K562 (cell line): Measurements from ENCODE around the gene FSTL1. TPM values are rescaled to one million over a fixed set of nuclear protein-coding genes. Genes with fewer than 3 reads are reported as not detected.

ENCODE experiments used
- ATAC-seq: fragments of 200-7000 bp; cut with Tn5 transposase; 3 replicates; pipeline ENCODE4 v1.9.1; 2020; ENCODE audit warnings: moderate library complexity
- BruUV-seq: library from RNA; stranded (reverse); fragments of 400-500 nt; replicated peaks from 2 replicates; lab custom pipeline; 2021; lab: Mats Ljungman, UMichigan
- CTCF ChIA-PET: fragments of 300-600 bp; formaldehyde crosslinking; extraction: SDS; loops from one replicate; lab custom pipeline; 2021; ENCODE audit warnings: low intra/inter-chr PET ratio; lab: Yijun Ruan, JAX
- POLR2A ChIA-PET: fragments of 300-600, 350-650 bp; sonication (Branson Sonifier 250); formaldehyde crosslinking; extraction: SDS; loops from one replicate; lab custom pipeline; 2021; ENCODE audit warnings: antibody characterized with exemption, inconsistent platforms; lab: Yijun Ruan, JAX
- DNase-seq, 4 experiments: peaks; one replicate each; pipeline versions ENCODE4 v3.0.0 to v3.0.0-alpha.2; 2011 to 2018; ENCODE audit warnings: low spot score in 3 of 4, mixed read lengths in 3 of 4; ENCODE audit errors: extremely low read depth in 1 of 4
- FAIRE-seq: peaks from 2 replicates; lab custom pipeline; 2011; peaks lifted over from hg19 to GRCh38; lab: Jason Lieb, UNC
- H2AFZ ChIP-seq: 2 replicates; pipeline ENCODE4 v1.6.0; 2011; ENCODE audit warnings: low read depth, low read length, control low read depth, inconsistent platforms
- H3K27ac ChIP-seq: fragments of 200-600 bp; 3 replicates; pipeline ENCODE4 v1.8.0; 2011; ENCODE audit warnings: low read depth, mild to moderate bottlenecking, control low read depth, inconsistent platforms, low read length, moderate library complexity, mixed read lengths; ENCODE audit errors: extremely low read depth
- H3K27me3 ChIP-seq, 2 experiments: fragments of 300-600 bp in 1 of 2; 2 replicates in 1 of 2; 3 replicates in 1 of 2; pipeline versions ENCODE4 v1.6.0 to v1.8.0; 2011; ENCODE audit warnings: inconsistent platforms in 2 of 2, low read length in 2 of 2, mild to moderate bottlenecking in 1 of 2, mixed read lengths in 1 of 2, moderate library complexity in 1 of 2; ENCODE audit not compliant: control insufficient read depth in 2 of 2, insufficient read depth in 2 of 2
- H3K36me3 ChIP-seq: fragments of 300-600 bp; 3 replicates; pipeline ENCODE4 v1.8.0; 2011; ENCODE audit warnings: mild to moderate bottlenecking, low read length, inconsistent platforms; ENCODE audit not compliant: control insufficient read depth, insufficient read depth
- H3K4me1 ChIP-seq, 2 experiments: fragments of 200-600 bp in 1 of 2; replicated peaks in 1 of 2; 2 replicates in 1 of 2; 3 replicates in 1 of 2; pipeline versions ENCODE4 v1.5.1 to v1.8.0; 2011; ENCODE audit warnings: inconsistent platforms in 2 of 2, low read length in 2 of 2, mild to moderate bottlenecking in 1 of 2, mixed read lengths in 1 of 2, moderate library complexity in 1 of 2; ENCODE audit not compliant: control insufficient read depth in 2 of 2, insufficient read depth in 2 of 2
- H3K4me2 ChIP-seq: 2 replicates; pipeline ENCODE4 v1.6.1; 2011; ENCODE audit warnings: low read length, control low read depth, inconsistent platforms, mixed read lengths; ENCODE audit not compliant: insufficient read depth
- H3K4me3 ChIP-seq: fragments of 200-600 bp; sonication (generic), shearing (Covaris generic); 2 replicates; pipeline ENCODE4 v1.5.1; 2016; ENCODE audit warnings: control low read depth, inconsistent platforms
- H3K79me2 ChIP-seq: fragments of 200-600 bp; 3 replicates; pipeline ENCODE4 v1.8.0; 2011; ENCODE audit warnings: low read length, inconsistent platforms; ENCODE audit not compliant: control insufficient read depth, insufficient read depth
- H3K9ac ChIP-seq, 2 experiments: 2 replicates each; pipeline versions ENCODE4 v1.6.0 to v1.6.1; 2011; ENCODE audit warnings: low read depth in 2 of 2, low read length in 2 of 2, control low read depth in 1 of 2, inconsistent platforms in 1 of 2, mild to moderate bottlenecking in 1 of 2, mixed read lengths in 1 of 2; ENCODE audit not compliant: insufficient read depth in 1 of 2
- H3K9me1 ChIP-seq: one replicate; pipeline ENCODE4 v1.6.0; 2011; ENCODE audit warnings: inconsistent platforms, mild to moderate bottlenecking, low read length, moderate library complexity; ENCODE audit not compliant: control insufficient read depth, insufficient read depth
- H3K9me3 ChIP-seq: replicated peaks from 2 replicates; pipeline ENCODE4 v1.5.1; 2011; ENCODE audit warnings: low read depth, low read length, inconsistent platforms; ENCODE audit not compliant: control insufficient read depth, insufficient read depth
- H4K20me1 ChIP-seq: replicated peaks from 2 replicates; pipeline ENCODE4 v1.6.1; 2011; ENCODE audit warnings: low read length, inconsistent platforms, mixed read lengths; ENCODE audit not compliant: control insufficient read depth, insufficient read depth
- KLF13 ChIP-seq: fragments of 450-650 bp; IDR thresholded peaks from 2 replicates; pipeline ENCODE4 v1.6.1; 2016; ENCODE audit warnings: missing genetic modification characterization, low read depth, mild to moderate bottlenecking, missing compliant biosample characterization, moderate library complexity, borderline replicate concordance
- MAX ChIP-seq: sonication (generic); formaldehyde crosslinking; IDR thresholded peaks from 2 replicates; pipeline ENCODE4 v1.9.0; 2022; ENCODE audit warnings: mild to moderate bottlenecking, missing genetic modification reagents
- RAD51 ChIP-seq: fragments of 450-650 bp; IDR thresholded peaks from 2 replicates; pipeline ENCODE4 v1.7.1; 2016; ENCODE audit warnings: low read depth, mild to moderate bottlenecking, borderline replicate concordance
- TFAM ChIP-seq: fragments of 250-450 bp; sonication (Bioruptor Pico); conservative IDR thresholded peaks from 2 replicates; pipeline ENCODE4 v1.5.0; 2021; ENCODE audit warnings: mild to moderate bottlenecking, moderate library complexity
- ZNF77 ChIP-seq: fragments of 250-450 bp; sonication (Bioruptor Pico); IDR thresholded peaks from 2 replicates; pipeline ENCODE4 v1.5.0; 2020
- ZZZ3 ChIP-seq: fragments of 450-650 bp; IDR thresholded peaks from 2 replicates; pipeline ENCODE4 v1.6.1; 2016; ENCODE audit warnings: antibody characterized with exemption, mild to moderate bottlenecking, moderate library complexity
- WGBS: fragments of 100-300 bp; shearing (Covaris generic); methylation state at CpG from one replicate; pipeline ENCODE4 v1.1.6; 2016; ENCODE audit warnings: low coverage, mixed read lengths; ENCODE audit not compliant: insufficient coverage; ENCODE audit errors: missing lambda C conversion rate; 5-methylcytosine and 5-hydroxymethylcytosine counted together
- in situ Hi-C: fragments of 300-500 bp; cut with MboI; formaldehyde crosslinking; loops from 4 replicates; pipeline ENCODE4 v1.15.0; 2018; ENCODE audit warnings: inconsistent platforms, mixed read lengths
- intact Hi-C: fragments of 100-400 bp; cut with micrococcal nuclease; formaldehyde crosslinking; loops from 2 replicates; pipeline ENCODE4 v1.14.2; 2022
- polyA plus RNA-seq, 8 experiments: library from polyadenylated mRNA; depleted of rRNA in 4 of 8; stranded (reverse) in 5 of 8; unstranded in 3 of 8; fragments of >200 nt; fragmentation: Nextera tagmentation in 2 of 8; fragmentation: Illumina TruSeq in 1 of 8; extraction: Ambion mirVana in 2 of 8; extraction: Trizol in 1 of 8; gene quantifications; 2 replicates each; pipeline versions ENCODE4 v1.2.1 to v1.2.3, GENCODE V29; 2011 to 2014; ENCODE audit warnings: inconsistent platforms in 1 of 8, missing spikeins in 1 of 8
- total RNA-seq, 7 experiments: library from RNA; depleted of rRNA in 6 of 7; stranded (reverse); fragments of >200 nt in 6 of 7; fragmentation: Illumina TruSeq in 2 of 7; extraction: Trizol in 2 of 7; gene quantifications; 2 replicates each; pipeline versions ENCODE4 v1.2.1 to v1.2.3, GENCODE V29; 2011 to 2021; ENCODE audit warnings: low replicate concordance in 1 of 7

FSTL1 gene
- total and polyA plus RNA-seq, 9 of the 15 experiments (the other 6 are each of a cell fraction or from before 2014, with no cell fraction given) = 0.01 to 0.58 (median 0.08) TPM; not detected in 2

GRCh38 chr3:120416868-120417267 is 33.9 kb downstream of the FSTL1 start:
- BruUV-seq = no TSS peak
- H3K9me3 ChIP-seq = no peaks in the 10 kb centered on the region
- H3K4me3 ChIP-seq = no peak overlapping the region
- H3K27ac ChIP-seq = no peak overlapping the region
- H3K79me2 ChIP-seq = no peaks in the 10 kb centered on the region
- in situ Hi-C loops (no loop called here), intact Hi-C loops (loop anchor here (1.0 to 10.0 kb wide), 3 partner anchors 173 to 522 kb away; no protein-coding TSS in a partner anchor)
- TF ChIP-seq KLF13 (no peak), RAD51 (no peak), TFAM (CRISPR knock-in tag) (no peak), ZNF77 (CRISPR knock-in tag) (no peak), MAX (CRISPR knock-in tag) (no peak), ZZZ3 (no peak)
- ChIA-PET POLR2A (interaction anchor here (0.7 to 1.6 kb wide), 3 partner anchors 68 to 804 kb away, joined by 3 to 8 read pairs (median 4); partner anchors contain the start of gene LRRC58), CTCF (interaction anchor here (1.0 to 1.5 kb wide), 3 partner anchors 142 to 173 kb away, joined by 3 to 13 read pairs (median 4); no protein-coding TSS in a partner anchor)
- H4K20me1 ChIP-seq = no peaks in the 10 kb centered on the region
- no peaks in the 10 kb centered on the region for H3K9me1 ChIP-seq
- WGBS = 0% methylated on average over 2 of the region's 2 CpGs
- ATAC-seq = peak; percentile 22
- no peaks in the 10 kb centered on the region for H3K4me1 ChIP-seq
- H2AFZ ChIP-seq = peak overlapping the region; percentile 63; the same call in 1 of the 2 replicates
- no peaks in the 10 kb centered on the region for H3K36me3 ChIP-seq
- DNase-seq = no peak
- no peak for FAIRE-seq
- no peaks in the 10 kb centered on the region for H3K27me3 ChIP-seq
- no peak overlapping the region for H3K9ac ChIP-seq
- peak overlapping the region; percentile 18; the same call in 1 of the 2 replicates for H3K4me2 ChIP-seq
